HG02642 (cell line): ENCODE data around the gene KLHL35.
"Not testable (repeated sequence)": the region's sequence is repeated elsewhere in the genome, so short reads cannot be mapped to it uniquely, and the experiment has no call there.

ENCODE experiments used
- ATAC-seq: cut with Tn5 transposase; IDR thresholded peaks from one replicate; pipeline ENCODE4 v1.9.1; 2021; ENCODE audit warnings: mild to moderate bottlenecking; ENCODE audit not compliant: unreplicated experiment, poor library complexity

Gene KLHL35

DNA sequence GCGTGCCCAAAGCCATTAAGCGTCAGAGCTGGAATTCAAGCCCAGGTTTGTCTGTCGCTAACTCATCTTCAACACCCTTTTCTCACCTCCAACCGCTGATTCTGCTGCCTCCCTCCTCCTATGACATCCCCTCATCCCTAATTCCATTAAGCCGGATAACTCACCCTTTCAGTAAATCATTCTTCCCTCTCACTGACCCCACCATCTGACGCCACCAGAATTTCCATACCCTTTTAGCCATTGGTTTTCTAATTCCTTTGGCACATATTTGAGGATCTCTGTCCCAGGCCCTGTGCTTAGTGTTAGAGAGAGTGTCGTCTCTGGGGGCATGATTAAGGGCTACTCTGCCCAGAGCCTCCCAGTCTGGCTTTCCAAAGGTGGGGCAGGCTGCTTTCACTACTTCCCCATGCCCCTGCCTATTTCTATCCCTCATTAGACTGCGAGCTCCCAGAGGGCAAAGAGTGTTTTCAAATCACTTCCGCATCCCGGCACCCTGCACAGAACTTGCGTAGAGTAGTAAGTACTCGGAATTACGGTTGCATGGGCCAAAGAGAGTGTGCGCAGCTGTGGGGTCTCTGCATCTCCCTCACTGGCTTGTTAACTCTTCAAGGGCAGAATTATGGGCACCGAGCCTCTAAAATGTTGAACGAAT lies 3.9 kb downstream of the KLHL35 start:
- no peak for ATAC-seq

DNA sequence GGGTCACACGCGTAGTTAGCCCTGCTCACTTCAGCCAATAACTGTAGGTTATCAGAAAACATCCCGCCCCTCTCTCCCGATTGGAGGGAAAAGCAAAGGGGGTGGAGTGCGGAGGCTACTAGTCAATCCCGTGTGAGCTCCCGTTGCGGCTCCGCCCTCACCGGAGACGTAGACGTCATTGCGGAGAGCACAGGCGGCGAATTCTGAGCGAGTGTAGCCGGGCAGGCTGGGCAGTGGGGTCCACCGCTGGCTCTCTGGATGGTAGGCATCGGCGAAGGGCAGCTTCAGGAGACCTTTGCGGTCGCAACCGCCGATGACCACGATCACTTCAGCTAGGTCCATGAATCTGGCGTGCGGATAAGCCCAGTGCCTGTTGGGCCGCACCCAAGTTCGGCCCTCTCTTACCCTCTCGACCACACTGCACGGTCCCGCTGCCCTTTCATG lies 4.7 kb downstream of the KLHL35 start:
- peak; percentile 75 for ATAC-seq

DNA sequence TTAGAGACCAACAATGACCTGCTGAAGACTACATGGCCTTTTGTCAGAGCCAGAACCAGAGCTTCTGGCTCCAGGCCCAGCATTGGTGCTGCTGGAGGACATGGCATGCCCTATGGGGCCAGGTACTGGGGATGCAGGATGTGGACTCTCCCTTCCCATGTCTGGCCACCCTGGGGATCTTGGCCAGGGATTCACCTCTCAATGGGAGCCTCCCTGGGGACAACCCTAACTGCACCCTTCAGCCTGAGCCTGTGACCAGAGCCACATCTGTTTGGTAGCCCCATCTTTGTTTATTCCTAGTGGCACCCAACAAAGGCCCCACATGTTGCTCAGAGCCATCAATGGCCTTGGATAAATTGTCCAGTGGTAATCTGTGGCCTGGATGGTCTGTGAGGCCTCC lies 5.8 kb downstream of the KLHL35 start:
- no peak for ATAC-seq

DNA sequence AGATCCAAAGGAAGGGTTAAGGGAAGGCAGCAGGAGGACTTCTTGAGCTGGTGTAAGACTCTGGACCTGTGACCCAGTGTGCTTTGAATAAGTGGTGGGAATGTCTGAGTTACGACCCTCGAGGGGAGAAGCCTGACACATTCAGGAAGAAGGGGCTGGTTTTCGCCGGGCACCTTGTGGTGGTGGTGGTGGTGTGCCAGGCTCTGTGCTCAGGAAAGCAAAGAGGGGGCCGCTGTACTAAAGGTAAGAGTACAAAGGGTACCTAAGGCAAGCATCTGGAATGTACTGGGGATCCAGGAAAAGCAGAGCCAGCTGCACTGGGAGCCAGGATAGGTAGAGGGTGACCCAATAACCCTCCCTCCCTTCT lies 6.3 kb downstream of the KLHL35 start:
- no peak for ATAC-seq

DNA sequence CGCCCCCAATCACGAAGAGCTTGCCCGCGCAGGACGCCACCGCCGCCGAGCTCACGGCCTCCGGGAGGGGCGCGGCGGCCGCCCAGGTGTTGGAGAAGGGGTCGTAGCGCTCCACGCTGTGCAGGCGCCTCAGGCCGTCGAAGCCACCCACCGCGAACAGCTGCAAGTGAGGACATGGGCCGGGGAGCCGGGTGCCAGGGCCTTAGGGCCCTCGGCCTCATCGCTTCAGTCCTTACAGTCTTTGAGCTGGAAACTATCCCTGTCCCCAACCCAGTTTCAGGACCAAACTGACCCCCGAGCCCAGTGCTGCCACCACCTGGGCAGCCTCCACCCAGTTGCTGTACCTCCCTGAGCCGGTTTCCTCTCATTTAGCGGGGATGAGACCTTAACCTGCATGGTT lies 7.6 kb downstream of the KLHL35 start:
- ATAC-seq: no peak

DNA sequence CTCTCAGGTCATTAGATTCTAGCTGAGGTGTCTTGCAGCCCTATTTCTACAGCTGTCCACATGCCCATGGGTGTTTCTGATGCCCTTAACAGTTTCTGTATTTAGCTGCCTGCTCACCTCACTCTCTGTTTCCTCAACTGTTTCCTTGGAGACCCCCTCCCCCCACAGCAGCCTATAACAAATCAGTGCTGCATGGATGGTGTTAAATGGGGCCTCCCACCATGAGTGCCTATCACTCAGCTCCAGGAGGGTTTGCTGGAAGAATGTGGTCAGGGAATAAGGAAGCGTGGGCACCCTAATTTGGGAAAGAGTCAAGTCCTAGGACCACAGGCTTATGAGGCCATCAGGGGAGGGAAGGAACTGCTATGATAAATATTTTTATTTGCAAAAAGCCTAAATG lies 8.6 kb downstream of the KLHL35 start:
- ATAC-seq: no peak

DNA sequence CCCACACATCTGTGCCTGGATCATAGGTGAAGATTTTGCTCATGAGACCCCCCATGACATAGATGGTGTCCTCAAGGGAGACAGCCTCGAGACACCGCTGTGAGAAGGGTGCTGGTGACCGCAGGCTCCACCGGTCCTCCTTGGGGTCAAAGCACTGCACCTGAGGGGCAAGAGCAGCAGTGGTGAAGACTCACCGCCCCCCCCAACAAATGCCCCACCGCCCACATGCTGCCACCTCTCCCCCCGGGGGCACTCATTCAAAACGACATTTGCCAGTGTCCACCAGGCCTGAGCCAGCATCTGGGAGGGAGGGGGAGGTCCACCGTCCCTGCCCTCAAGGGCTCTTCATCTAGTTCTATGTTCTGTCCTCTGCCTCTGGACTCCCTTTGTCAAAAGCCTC lies 9.3 kb downstream of the KLHL35 start:
- no peak for ATAC-seq

DNA sequence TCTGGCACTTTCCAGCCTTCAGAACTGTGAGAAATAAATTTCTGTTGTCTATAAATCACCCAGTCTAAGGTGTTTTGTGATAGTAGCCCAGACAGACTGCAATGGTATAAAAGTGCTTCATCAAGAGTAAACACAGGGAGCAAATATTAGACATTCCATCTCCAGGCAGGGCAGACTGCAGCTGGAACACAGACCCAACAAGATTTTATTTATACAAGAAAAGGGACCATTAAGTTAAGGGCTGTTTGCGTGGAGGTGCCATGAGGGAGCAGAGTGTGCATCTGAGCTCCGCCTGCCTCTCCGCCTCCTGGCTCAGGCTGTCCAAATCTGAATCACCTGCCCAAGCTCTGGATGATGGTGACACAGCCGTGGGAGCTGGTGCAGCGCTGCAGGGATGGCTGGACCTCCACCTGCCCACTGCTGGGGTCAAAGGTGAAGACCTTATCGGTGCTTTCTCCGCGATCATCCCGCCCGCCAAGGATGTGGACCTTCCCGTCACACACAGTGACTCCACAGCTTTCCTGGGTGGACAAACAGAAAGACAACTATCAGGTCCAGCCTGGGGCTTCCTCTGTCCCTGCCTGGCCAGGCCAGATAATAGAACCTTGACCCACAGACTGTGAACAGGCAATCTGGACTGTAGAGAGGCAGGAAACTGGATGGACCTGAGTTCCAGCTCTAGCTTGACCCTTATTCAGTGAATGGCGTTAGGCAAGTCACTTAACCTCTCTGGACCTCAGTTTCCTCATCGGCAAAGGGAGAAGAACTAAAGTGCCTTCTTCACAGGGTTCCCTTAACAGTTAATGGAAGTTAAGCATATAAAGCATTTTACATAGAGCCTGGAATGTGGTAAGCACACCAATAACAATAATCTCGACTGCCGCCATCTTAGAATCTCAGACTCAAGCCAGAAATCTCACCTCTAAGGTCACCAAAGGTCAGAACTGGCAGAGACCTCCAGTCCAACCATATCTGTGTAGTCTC lies 10.5 kb downstream of the KLHL35 start:
- no peak for ATAC-seq

DNA sequence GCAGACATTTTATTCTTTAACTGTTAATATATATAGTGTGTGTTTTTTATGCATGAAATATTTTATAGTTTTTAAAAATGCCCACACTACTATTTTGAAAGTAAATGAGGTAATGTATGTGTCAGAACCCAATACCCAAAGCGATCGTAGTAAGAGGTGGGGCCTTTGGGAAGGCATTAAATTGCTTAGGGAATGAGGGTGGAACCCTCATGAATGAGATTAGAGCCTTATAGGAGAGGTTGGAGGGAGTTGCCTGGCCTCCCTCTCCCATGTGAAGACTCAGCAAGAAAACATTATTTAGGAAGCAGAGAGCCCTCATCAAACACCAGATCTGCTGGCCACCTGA lies 11.1 kb downstream of the KLHL35 start:
- no peak for ATAC-seq

DNA sequence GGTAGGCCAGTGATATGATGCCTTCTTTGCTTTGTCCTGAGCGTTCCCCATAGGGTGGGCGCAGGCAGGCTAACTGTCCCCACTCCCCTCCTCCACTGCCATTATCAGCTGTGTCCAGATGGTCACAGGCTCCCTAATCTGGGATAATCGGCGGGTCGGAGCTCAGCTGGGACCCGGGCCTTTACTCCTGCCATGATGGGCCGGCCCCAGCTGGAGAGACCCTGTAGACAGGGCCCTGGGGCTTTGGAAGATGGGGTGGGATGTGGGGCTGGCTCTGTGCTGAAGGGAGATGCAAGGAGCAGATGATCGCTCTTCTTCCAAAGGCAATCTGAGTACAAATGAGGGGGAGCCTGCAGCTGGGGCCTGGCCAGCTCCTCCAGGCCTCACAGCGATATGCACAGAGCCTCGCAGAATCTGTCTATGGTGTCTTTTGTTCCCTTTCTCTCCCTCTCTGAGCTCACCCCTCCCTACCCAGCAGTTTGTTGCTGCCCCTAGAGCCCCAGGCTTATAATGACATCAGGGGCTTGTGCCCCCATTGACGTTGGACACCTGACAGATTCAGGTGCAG lies 11.9 kb downstream of the KLHL35 start:
- no peak for ATAC-seq

DNA sequence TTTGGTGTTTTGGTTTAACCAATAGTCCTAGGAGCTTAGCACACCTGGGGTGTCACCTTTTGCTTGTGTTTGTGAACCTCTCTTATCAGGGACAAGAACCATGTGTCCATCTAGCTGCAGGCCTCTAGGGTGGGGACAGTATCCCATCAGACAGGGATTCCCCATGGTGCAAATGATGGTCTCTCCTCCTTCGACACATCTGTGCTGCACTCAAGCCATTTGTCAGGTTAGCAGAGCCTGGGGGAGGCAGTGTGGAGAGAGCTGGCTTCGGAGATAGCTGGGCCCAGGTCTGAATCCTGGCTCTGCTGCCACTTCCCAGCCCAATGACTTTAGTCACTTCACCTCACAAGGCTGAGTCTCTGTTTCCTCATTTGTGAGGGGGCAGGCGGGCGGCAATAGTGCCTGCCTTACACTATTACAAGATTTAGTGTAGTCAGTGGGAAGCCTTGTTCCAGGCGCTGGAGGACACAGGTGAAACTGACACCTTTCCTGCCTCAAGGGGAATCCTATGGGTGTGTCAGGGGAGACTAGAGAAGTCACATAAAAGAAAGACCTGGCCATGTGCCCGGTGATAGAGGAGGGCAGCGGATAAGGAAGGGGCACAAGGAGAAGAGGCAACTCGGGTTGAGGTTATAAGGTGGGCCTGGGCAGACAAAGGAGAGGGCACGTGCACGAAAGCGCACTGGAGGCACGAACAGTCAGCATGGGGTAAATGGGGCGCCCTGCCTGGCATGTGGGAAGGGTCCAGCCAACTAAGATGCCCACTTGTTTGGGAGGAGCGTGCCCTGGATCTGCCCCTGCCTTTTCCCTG lies 12.6 kb downstream of the KLHL35 start:
- no peak for ATAC-seq

DNA sequence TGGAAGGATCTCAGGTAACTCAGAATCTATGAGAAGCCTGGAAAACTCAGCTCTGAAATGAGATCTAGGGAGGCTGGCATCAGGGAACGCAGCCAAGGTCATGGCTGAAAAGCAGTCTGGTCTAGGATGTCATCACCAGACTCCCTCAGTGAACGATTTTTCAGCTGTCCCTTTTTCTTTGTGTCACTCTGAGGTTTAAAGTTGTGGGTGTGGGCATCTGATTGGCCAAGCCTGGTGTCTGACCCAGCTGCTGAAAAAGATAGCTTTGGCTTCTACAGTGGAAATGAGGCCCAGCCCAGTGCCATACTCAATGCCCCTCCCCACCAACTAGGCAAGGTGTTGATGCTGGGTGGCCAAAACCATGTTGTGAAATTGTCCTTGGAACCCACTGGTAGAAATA lies 19.1 kb downstream of the KLHL35 start:
- no peak for ATAC-seq

DNA sequence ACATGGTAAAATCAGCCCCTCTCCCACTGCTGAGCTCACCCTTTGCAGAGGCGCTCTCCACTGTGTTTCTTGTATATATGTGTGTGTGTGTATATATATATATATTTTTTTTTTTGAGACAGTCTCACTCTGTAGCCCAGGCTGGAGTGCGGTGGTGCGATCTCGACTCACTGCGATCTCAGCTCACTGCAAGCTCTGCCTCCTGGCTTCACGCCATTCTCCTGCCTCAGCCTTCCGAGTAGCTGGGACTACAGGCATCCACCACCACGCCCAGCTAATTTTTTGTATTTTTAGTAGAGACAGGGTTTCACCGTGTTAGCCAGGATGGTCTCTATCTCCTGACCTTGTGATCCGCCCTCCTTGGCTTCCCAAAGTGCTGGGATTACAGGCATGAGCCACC lies 19.9 kb downstream of the KLHL35 start:
- not testable (repeated sequence) for ATAC-seq

DNA sequence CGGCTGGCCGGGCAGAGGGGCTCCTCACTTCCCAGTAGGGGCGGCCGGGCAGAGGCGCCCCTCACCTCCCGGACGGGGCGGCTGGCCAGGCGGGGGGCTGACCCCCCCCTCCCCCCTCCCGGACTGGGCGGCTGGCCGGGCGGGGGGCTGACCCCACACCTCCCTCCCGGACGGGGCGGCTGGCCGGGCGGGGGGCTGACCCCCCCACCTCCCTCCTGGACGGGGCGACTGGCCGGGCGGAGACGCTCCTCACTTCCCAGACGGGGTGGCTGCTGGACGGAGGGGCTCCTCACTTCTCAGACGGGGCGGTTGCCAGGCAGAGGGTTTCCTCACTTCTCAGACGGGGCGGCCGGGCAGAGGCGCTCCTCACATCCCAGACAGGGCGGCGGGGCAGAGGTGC lies 23.0 kb downstream of the KLHL35 start:
- ATAC-seq: not testable (repeated sequence)

DNA sequence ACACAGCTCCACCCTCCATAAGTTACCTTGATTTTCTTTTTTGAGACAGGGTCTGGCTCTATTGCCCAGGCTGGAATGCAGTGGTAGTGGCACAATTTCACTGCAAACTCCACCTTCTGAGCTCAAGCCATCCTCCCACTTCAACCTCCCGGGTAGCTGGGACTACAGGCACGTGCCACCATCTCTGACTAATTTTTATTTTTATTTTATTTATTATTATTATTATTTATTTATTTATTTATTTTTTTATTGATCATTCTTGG lies 24.1 kb downstream of the KLHL35 start:
- no peak for ATAC-seq

DNA sequence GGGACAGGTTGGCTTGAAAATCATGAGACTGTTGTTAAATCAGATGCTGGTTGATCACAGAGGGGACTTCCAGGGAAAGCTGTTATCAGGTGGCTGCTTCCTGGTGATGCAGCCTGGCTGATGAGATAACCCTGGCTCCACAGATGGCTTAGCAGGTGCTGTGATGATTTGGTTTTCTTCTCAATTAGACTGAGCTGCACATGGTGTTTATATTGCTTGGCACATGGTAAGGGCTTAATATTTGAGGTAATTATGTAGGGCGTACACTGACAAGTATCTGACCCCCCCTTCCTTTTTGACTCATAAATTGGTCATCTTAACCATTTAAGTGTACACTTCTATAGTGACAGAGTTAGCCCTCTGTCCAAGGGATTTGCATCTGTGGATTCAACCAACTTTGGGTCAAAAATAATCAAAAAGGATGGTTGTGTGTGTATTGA lies 26.6 kb downstream of the KLHL35 start:
- ATAC-seq: no peak

DNA sequence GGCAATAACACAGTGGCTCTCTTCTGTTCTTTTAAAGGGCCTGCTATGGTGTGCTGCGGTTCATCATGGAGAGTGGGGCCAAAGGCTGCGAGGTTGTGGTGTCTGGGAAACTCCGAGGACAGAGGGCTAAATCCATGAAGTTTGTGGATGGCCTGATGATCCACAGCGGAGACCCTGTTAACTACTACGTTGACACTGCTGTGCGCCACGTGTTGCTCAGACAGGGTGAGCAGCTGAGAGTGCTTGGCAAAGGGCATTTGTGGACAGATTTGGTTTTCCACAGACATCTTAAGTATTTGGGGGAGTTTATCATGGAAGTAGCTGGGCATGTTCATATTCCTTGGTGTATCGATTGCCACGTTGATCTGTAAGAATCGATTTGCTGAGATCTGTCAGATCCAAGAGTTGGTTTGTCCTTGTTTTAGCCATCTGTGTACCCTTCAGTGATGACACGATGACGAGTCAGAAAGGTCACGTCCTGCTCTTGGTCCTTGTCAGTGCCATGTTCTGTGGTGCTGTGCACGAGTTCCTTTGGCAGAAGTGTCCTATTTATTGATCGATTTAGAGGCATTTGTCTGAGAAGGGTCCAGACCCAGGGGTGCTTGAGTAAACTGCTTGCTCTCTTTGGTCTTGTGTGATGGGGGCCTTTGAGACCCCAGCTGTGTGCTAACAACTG lies 28.9 kb downstream of the KLHL35 start:
- ATAC-seq: no peak

DNA sequence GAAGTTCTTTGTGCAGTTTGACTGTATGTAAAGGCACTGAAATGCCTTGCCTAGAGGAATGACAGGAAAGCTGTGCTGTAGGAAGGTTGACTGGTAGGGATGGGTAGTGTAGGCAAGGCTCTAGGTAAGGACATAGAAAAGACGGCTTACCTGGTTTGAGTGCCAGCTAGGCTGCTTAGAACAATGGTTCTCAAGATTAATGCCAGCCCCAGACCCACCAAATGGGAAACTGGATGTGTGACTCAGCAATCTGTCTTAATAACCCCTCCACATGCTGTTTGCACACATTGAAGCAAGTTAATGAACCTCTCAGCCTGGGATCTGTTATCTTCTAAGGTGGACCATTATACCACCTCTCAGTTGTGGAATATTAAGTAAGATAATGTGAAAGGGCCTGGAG lies 30.0 kb downstream of the KLHL35 start:
- no peak for ATAC-seq

DNA sequence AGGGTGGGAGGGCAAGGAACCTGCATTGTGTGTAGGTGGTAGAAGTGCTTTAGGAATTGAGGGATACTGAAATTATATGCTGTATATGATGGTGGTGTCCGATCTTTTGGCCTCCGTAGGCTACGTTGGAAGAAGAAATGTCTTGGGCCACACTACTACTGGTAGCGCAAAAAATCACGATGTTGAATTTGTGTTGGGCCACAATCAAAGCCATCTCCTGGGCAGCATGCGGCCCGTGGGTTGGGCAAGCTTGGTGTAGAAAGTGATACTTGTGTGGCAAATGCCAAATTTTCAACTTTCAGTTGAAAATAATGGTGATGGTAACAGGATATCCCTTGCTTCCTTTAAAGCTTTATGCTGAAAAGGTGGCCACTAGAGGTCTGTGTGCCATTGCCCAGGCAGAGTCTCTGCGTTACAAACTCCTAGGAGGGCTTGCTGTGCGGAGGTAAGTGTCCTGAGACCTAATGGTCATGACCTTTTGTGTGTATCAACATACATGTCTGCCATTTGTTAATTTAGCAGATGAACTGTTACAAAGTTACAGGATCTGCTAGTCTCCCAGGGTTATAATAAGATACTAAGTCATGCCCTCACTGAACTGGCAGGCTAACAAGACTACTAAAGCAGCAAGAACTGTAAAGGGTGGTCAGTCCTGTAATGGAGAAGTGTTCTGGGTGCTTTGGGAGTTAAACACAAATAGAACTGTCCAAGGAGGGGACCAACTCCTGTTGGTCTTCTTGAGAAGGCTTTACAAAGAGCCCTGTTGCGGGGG lies 30.8 kb downstream of the KLHL35 start:
- no peak for ATAC-seq
